Type B pancreatic cell (in vitro differentiated cells): ENCODE data around the gene GTF2I. TPM values are rescaled to one million over a fixed set of nuclear protein-coding genes. Genes with fewer than 3 reads are reported as not detected.

Experiments used
- DNase-seq: peaks from one replicate; pipeline ENCODE4 v3.0.0; 2021; ENCODE audit warnings: mixed read lengths; ENCODE audit not compliant: unreplicated experiment; ENCODE audit errors: extremely low spot score
- H3K27ac Mint-ChIP-seq: 2 replicates; pipeline ENCODE4 v1.8.0; 2021; ENCODE audit warnings: mild to moderate bottlenecking, mixed read lengths
- H3K27me3 Mint-ChIP-seq: 2 replicates; pipeline ENCODE4 v1.8.0; 2021; ENCODE audit warnings: mixed read lengths
- H3K36me3 Mint-ChIP-seq: 2 replicates; pipeline ENCODE4 v1.8.0; 2021; ENCODE audit warnings: mixed read lengths
- H3K4me1 Mint-ChIP-seq: one replicate; pipeline ENCODE4 v1.8.0; 2021; ENCODE audit warnings: mixed read lengths; ENCODE audit not compliant: unreplicated experiment
- H3K4me3 Mint-ChIP-seq: 2 replicates; pipeline ENCODE4 v1.8.0; 2021; ENCODE audit warnings: mild to moderate bottlenecking, mixed read lengths
- H3K9me3 Mint-ChIP-seq: 2 replicates; pipeline ENCODE4 v1.8.0; 2021; ENCODE audit warnings: mixed read lengths
- total RNA-seq: library from RNA; stranded (reverse); gene quantifications from 2 replicates; pipeline ENCODE4 v1.2.1, GENCODE V29; 2021; ENCODE audit warnings: low replicate concordance
- TF ChIP-seq, protein P1 (sequence below): fragments of 200-600 bp; sonication (generic); conservative IDR thresholded peaks from 2 replicates; pipeline ENCODE4 v1.5.0; 2021; ENCODE audit warnings: antibody characterized with exemption, mild to moderate bottlenecking

Gene GTF2I
- total RNA-seq, 1 donor from 2014 or later = 335 TPM

DNA sequence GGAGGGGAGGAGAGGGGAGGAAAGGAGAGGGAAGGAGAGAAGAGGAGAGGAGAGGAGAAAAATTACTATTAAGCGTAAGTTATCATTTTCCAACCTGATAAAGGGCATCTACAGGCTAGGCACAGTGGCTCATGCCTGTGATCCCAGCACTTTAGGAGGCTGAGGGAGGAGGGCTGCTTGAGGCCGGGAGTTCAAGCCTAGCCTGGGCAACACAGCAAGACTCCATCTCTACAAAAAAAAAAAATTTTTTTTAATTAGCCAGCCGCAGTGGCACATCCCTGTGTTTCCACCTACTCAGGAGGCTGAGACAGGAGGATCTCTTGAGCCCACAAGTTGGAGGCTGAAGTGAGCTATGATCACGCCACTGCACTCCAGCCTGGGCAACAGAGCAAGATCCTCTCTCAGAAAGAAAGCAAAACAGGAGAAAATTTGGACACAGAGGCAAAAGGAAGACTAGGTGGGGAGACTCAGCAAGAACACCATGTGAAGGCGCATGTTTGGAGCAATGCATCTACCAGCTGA is 35.2 kb upstream of the GTF2I start:
- H3K9me3 Mint-ChIP-seq = no peaks in the 10 kb centered on the region
- no peak overlapping the region for H3K4me3 Mint-ChIP-seq
- no peak for DNase-seq
- TF ChIP-seq, protein P1, sequence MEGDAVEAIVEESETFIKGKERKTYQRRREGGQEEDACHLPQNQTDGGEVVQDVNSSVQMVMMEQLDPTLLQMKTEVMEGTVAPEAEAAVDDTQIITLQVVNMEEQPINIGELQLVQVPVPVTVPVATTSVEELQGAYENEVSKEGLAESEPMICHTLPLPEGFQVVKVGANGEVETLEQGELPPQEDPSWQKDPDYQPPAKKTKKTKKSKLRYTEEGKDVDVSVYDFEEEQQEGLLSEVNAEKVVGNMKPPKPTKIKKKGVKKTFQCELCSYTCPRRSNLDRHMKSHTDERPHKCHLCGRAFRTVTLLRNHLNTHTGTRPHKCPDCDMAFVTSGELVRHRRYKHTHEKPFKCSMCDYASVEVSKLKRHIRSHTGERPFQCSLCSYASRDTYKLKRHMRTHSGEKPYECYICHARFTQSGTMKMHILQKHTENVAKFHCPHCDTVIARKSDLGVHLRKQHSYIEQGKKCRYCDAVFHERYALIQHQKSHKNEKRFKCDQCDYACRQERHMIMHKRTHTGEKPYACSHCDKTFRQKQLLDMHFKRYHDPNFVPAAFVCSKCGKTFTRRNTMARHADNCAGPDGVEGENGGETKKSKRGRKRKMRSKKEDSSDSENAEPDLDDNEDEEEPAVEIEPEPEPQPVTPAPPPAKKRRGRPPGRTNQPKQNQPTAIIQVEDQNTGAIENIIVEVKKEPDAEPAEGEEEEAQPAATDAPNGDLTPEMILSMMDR = no peak
- no peak overlapping the region for H3K27ac Mint-ChIP-seq
- H3K4me1 Mint-ChIP-seq = peaks cover 6% of the 10 kb centered on the region
- no peaks in the 10 kb centered on the region for H3K36me3 Mint-ChIP-seq
- H3K27me3 Mint-ChIP-seq = no peaks in the 10 kb centered on the region

DNA sequence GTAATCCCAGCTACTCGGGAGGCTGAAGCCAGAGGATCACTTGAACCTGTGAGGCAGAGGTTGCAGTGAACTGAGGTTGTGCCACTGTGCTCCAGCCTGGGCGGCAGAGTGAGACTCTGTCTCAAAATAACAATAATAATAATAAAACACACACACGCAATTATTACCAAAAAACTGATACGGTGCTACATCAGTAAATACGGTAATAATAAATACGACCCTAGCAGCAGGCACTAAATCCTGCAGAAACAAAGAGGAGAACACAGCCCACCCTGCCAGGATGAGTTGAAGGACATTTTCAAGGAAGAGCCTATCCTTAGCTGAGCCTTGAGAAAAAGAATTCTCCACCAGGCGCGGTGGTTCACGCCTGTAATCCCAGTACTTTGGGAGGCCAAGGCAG is 34.4 kb upstream of the GTF2I start:
- Mint-ChIP-seq H3K27ac (no peak overlapping the region), H3K4me1 (peaks cover 10% of the 10 kb centered on the region), H3K9me3 (no peaks in the 10 kb centered on the region), H3K36me3 (no peaks in the 10 kb centered on the region), H3K27me3 (no peaks in the 10 kb centered on the region), H3K4me3 (no peak overlapping the region)
- DNase-seq = no peak
- TF ChIP-seq, protein P1 = no peak

DNA sequence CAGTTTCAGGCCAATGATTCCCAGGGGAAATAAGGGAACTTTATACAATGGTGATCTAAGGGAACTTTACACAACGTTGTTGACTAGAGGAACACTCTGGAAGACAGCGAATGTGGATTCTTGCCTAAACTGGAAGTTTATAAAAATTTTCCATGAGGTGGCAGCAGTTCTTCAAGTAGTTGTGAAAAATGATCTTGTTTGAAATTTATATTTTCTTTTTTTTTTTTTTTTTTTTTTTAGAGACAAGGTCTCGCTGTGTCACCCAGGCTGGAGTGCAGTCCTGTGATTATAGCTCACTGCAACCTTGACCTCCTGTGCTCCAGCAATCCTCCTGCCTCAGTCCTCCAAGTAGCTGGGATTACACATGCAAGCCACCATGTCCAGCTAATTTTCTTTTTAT is 32.1 kb upstream of the GTF2I start:
- Mint-ChIP-seq H3K36me3 (no peaks in the 10 kb centered on the region), H3K27ac (no peak overlapping the region), H3K9me3 (no peaks in the 10 kb centered on the region), H3K4me3 (no peak overlapping the region), H3K4me1 (peaks cover 16% of the 10 kb centered on the region), H3K27me3 (no peaks in the 10 kb centered on the region)
- DNase-seq = no peak
- TF ChIP-seq, protein P1 = no peak

DNA sequence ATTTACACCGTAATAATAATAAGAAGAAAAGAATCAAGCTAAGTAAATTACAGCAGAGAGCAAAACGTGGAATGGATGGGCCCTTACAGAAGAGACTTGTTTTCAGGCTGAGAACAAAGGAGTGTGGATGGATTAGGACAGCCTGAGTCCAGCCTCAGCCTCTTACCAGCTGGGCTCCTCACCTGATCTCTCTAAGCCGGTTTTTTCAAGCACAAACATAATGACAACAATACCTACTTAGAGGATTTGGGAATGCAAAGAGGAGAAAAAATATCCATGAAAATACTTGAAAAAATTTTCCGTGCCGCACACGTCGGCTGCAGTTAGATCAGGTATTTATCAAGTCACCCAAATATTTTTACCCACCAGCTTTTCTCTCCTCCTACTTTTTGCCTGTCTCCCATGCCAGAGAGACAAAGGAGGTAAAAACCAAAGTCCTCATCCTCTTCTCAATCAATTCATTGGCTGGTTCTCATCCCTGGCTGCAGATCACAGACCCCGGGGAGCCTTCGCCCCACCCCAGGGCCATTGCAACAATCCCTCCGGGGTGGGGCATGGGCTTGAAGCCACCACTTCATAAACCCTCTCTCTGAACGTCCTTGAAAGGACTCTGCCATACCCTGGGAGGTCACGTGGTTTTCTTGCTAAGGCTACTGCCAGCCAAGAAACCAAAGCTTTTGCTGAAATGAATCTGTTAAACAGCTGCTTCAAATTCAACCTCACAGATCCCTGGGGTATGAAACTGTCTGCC is 29.7 kb upstream of the GTF2I start:
- Mint-ChIP-seq H3K27me3 (no peaks in the 10 kb centered on the region), H3K36me3 (no peaks in the 10 kb centered on the region), H3K9me3 (no peaks in the 10 kb centered on the region), H3K27ac (peak overlapping the region; percentile 47), H3K4me1 (peaks cover 16% of the 10 kb centered on the region), H3K4me3 (peak overlapping the region; percentile 0)
- no peak for DNase-seq
- TF ChIP-seq, protein P1 = no peak

DNA sequence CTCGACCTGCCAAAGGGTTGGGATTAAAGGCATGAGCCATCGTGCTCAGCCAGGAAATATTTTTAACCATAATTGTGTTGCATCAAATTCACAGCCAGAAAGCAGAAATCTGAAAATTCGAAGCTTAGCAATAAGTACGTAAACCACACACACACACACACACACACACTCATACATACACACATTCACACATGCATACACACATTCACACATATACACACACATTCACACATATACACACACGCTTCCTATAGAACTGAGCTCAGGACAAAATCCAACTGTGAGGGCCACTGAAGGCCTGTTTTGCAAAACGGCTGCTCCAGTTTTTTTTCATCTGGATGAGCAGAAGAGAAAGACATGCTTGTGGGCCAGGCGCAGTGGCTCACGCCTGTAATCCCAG is 25.0 kb upstream of the GTF2I start:
- TF ChIP-seq, protein P1 = no peak
- Mint-ChIP-seq H3K27me3 (no peaks in the 10 kb centered on the region), H3K4me3 (no peak overlapping the region), H3K4me1 (peaks cover 17% of the 10 kb centered on the region), H3K27ac (no peak overlapping the region), H3K36me3 (no peaks in the 10 kb centered on the region), H3K9me3 (no peaks in the 10 kb centered on the region)
- DNase-seq = no peak
